HG02610 (cell line): ENCODE results near the gene RPL7L1.

Experiments
- ATAC-seq: cut with Tn5 transposase; IDR thresholded peaks from one replicate; pipeline ENCODE4 v1.9.1; 2021; ENCODE audit warnings: mild to moderate bottlenecking, moderate library complexity; ENCODE audit not compliant: unreplicated experiment

The RPL7L1 gene

GRCh38 chr6:42928986-42929820, 49.8 kb downstream of the RPL7L1 start, which contains the start of gene CNPY3:
Gene CNPY3, plus strand, starts transcription at chr6:42929480. Its CDS starts 91 bp downstream, at chr6:42929571.
- ATAC-seq, result peak; percentile 74

- ATAC-seq, result peak; percentile 63
Observed at GRCh38 chr6:42929821-42930360, 50.5 kb downstream of the RPL7L1 start.

GRCh38 chr6:42932412-42932811, 53.0 kb downstream of the RPL7L1 start:
- no peak for ATAC-seq

- no peak for ATAC-seq
Observed at GRCh38 chr6:42933205-42933604, 53.8 kb downstream of the RPL7L1 start.

- no peak for ATAC-seq
Observed at GRCh38 chr6:42935322-42935721, 55.9 kb downstream of the RPL7L1 start.

- no peak for ATAC-seq
Observed at GRCh38 chr6:42936398-42936797, 57.0 kb downstream of the RPL7L1 start.

- no peak for ATAC-seq
Observed at GRCh38 chr6:42937548-42938427, 58.4 kb downstream of the RPL7L1 start.

GRCh38 chr6:42938428-42938796, 59.0 kb downstream of the RPL7L1 start:
- no peak for ATAC-seq

GRCh38 chr6:42938987-42939809, 59.8 kb downstream of the RPL7L1 start:
- no peak for ATAC-seq
